CD14-positive monocyte (primary cell): ENCODE data around the gene CALML4. TPM values are rescaled to one million over a fixed set of nuclear protein-coding genes. Genes with fewer than 3 reads are reported as not detected.

ENCODE experiments used
- DNase-seq, 3 donors: peaks; one replicate each; pipeline ENCODE4 v3.0.0-alpha.2; 2011 to 2022
- H2AFZ ChIP-seq: 2 replicates; pipeline ENCODE4 v1.6.0; 2012; ENCODE audit warnings: mild to moderate bottlenecking, low read depth, low read length, inconsistent platforms; ENCODE audit not compliant: insufficient read depth, poor library complexity, severe bottlenecking
- H3K27ac ChIP-seq, 2 donors: 1 replicate in 1 of 2; 2 replicates in 1 of 2; pipeline ENCODE4 v1.5.1; 2012 to 2013; ENCODE audit warnings: low read length in 2 of 2, control low read depth in 1 of 2, inconsistent platforms in 1 of 2, low read depth in 1 of 2, mild to moderate bottlenecking in 1 of 2
- H3K27me3 ChIP-seq, 2 donors: one replicate each; pipeline versions ENCODE4 v1.6.0 to v1.6.1; 2011 to 2013; ENCODE audit warnings: low read length in 2 of 2; ENCODE audit not compliant: control insufficient read depth in 2 of 2, insufficient read depth in 2 of 2
- H3K36me3 ChIP-seq, 2 donors: replicated peaks in 1 of 2; 1 replicate in 1 of 2; 2 replicates in 1 of 2; pipeline versions ENCODE4 v1.5.1 to v1.6.1; 2012 to 2013; ENCODE audit warnings: low read length in 2 of 2, control low read depth in 1 of 2, inconsistent platforms in 1 of 2, mild to moderate bottlenecking in 1 of 2; ENCODE audit not compliant: insufficient read depth in 2 of 2, control insufficient read depth in 1 of 2
- H3K4me1 ChIP-seq, 2 donors: 1 replicate in 1 of 2; 2 replicates in 1 of 2; pipeline versions ENCODE4 v1.5.1 to v1.6.1; 2012 to 2013; ENCODE audit warnings: low read length in 2 of 2, control low read depth in 1 of 2, inconsistent platforms in 1 of 2, mild to moderate bottlenecking in 1 of 2, moderate library complexity in 1 of 2; ENCODE audit not compliant: insufficient read depth in 2 of 2, control insufficient read depth in 1 of 2
- H3K4me2 ChIP-seq: replicated peaks from 2 replicates; pipeline ENCODE3; 2012; ENCODE audit warnings: low read length, moderate library complexity, mild to moderate bottlenecking; ENCODE audit not compliant: poor library complexity, severe bottlenecking; ENCODE audit errors: extremely low read depth
- H3K4me3 ChIP-seq, 3 experiments: fragments of 200-600 bp in 1 of 3; sonication (generic) in 1 of 3; replicated peaks in 1 of 3; 1 replicate in 2 of 3; 2 replicates in 1 of 3; pipeline ENCODE4 v1.5.1; 2011 to 2013; ENCODE audit warnings: low read length in 3 of 3, mild to moderate bottlenecking in 3 of 3, control low read depth in 2 of 3, low read depth in 2 of 3, inconsistent platforms in 1 of 3, moderate library complexity in 1 of 3
- H3K79me2 ChIP-seq: 2 replicates; pipeline ENCODE4 v1.6.0; 2012; ENCODE audit warnings: mild to moderate bottlenecking, control low read depth, inconsistent platforms, low read length, moderate library complexity; ENCODE audit not compliant: insufficient read depth
- H3K9ac ChIP-seq: 2 replicates; pipeline ENCODE4 v1.6.0; 2017; ENCODE audit warnings: low read length, mild to moderate bottlenecking; ENCODE audit not compliant: insufficient read depth, poor library complexity, severe bottlenecking
- H3K9me3 ChIP-seq, 2 donors: replicated peaks in 1 of 2; 1 replicate in 1 of 2; 2 replicates in 1 of 2; pipeline versions ENCODE4 v1.5.1 to v1.6.1; 2012 to 2013; ENCODE audit warnings: low read length in 2 of 2, control low read depth in 1 of 2; ENCODE audit not compliant: control insufficient read depth in 1 of 2, insufficient read depth in 1 of 2
- H4K20me1 ChIP-seq: 2 replicates; pipeline ENCODE4 v1.6.0; 2012; ENCODE audit warnings: mild to moderate bottlenecking, low read length, control low read depth, moderate library complexity; ENCODE audit not compliant: insufficient read depth
- H3K27ac Mint-ChIP-seq, 7 donors: one replicate each; pipeline ENCODE4 v1.8.0; 2020; ENCODE audit warnings: mild to moderate bottlenecking in 7 of 7, mixed read lengths in 7 of 7, moderate library complexity in 6 of 7, inconsistent platforms in 2 of 7
- H3K27me3 Mint-ChIP-seq, 3 donors: one replicate each; pipeline ENCODE4 v1.8.0; 2021 to 2022; ENCODE audit warnings: low read depth in 3 of 3, mild to moderate bottlenecking in 3 of 3, mixed read lengths in 3 of 3, moderate library complexity in 3 of 3, inconsistent platforms in 1 of 3
- H3K36me3 Mint-ChIP-seq, 2 donors: one replicate each; pipeline ENCODE4 v1.8.0; 2020; ENCODE audit warnings: mixed read lengths in 2 of 2, inconsistent platforms in 1 of 2, mild to moderate bottlenecking in 1 of 2
- H3K4me1 Mint-ChIP-seq: one replicate; pipeline ENCODE4 v1.8.0; 2020; ENCODE audit warnings: mild to moderate bottlenecking, mixed read lengths
- H3K4me3 Mint-ChIP-seq, 2 donors: one replicate each; pipeline ENCODE4 v1.8.0; 2020; ENCODE audit warnings: mild to moderate bottlenecking in 2 of 2, mixed read lengths in 2 of 2, moderate library complexity in 1 of 2
- H3K9me3 Mint-ChIP-seq, 7 donors: one replicate each; pipeline ENCODE4 v1.8.0; 2020 to 2022; ENCODE audit warnings: mixed read lengths in 7 of 7, mild to moderate bottlenecking in 6 of 7, moderate library complexity in 6 of 7, inconsistent platforms in 2 of 7
- CTCF ChIP-seq: fragments of 200-600 bp; IDR thresholded peaks from one replicate; pipeline ENCODE4 v1.8.0; 2022; ENCODE audit warnings: antibody characterized with exemption, mild to moderate bottlenecking
- WGBS: methylation state at CpG from one replicate; pipeline ENCODE4 v1.1.5; 2013; ENCODE audit warnings: missing lambda C conversion rate; ENCODE audit not compliant: insufficient coverage; 5-methylcytosine and 5-hydroxymethylcytosine counted together
- intact Hi-C, 2 donors: fragments of 100-400 bp; cut with micrococcal nuclease; formaldehyde crosslinking; loops; one replicate each; pipeline versions ENCODE4 v1.15.0 to v1.15.1; 2023
- polyA plus RNA-seq, 3 donors: library from polyadenylated mRNA; depleted of rRNA in 1 of 3; unstranded in 2 of 3; stranded (reverse) in 1 of 3; fragments of 300-500 nt in 2 of 3; fragments of >200 nt in 1 of 3; fragmentation: Illumina TruSeq in 2 of 3; gene quantifications; 1 replicate in 2 of 3; 2 replicates in 1 of 3; pipeline ENCODE4 v1.2.3, GENCODE V29; 2012 to 2021

CALML4 gene
- polyA plus RNA-seq, 3 donors: 24.3 to 44.5 (median 38.8) TPM

GRCh38 chr15:68176601-68177000 is 28.5 kb downstream of the CALML4 start:
- no peak overlapping the region for H3K27ac Mint-ChIP-seq
- Histone ChIP-seq H3K4me3 (no peak overlapping the region), H3K4me2 (no peak overlapping the region), H4K20me1 (peaks cover 81% of the 10 kb centered on the region), H3K9me3 (no peaks in the 10 kb centered on the region), H3K9ac (no peak overlapping the region), H3K36me3 (peaks cover 66 to 91% of the 10 kb centered on the region in 2 donors), H3K79me2 (peaks cover 22% of the 10 kb centered on the region), H3K27ac (no peak overlapping the region), H2AFZ (no peak overlapping the region), H3K27me3 (no peaks in the 10 kb centered on the region), H3K4me1 (no peaks in the 10 kb centered on the region)
- no peaks in the 10 kb centered on the region for H3K27me3 Mint-ChIP-seq
- no peak overlapping the region for H3K4me3 Mint-ChIP-seq
- DNase-seq: no peak
- intact Hi-C loops: no loop called here
- H3K4me1 Mint-ChIP-seq: no peaks in the 10 kb centered on the region
- H3K9me3 Mint-ChIP-seq: no peaks in the 10 kb centered on the region
- no CpG with 5 or more reads among the region's 3 CpGs for WGBS
- no peak for TF ChIP-seq CTCF
- peaks cover 52 to 65% of the 10 kb centered on the region in 2 donors for H3K36me3 Mint-ChIP-seq

DNA sequence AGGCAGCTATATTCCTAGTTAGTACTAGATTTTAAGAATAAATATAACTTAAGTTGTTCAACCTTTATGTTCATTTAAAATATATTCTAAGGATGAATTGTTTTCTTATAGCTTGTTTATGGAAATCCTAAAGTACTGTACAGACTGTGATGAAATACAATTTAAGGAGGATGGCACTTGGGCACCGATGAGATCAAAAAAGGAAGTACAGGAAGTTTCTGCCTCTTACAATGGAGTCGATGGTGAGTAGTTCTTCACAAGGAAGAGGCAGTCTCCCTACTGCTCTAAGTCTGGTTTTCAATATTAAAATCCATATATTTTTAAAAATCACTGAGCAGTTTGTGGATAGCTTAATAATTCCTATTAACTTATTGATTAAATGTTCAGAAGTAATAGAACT is 29.6 kb downstream of the CALML4 start:
- Histone ChIP-seq H3K36me3 (peaks cover 60 to 90% of the 10 kb centered on the region in 2 donors), H3K9ac (no peak overlapping the region), H3K4me3 (no peak overlapping the region), H3K79me2 (peaks cover 28% of the 10 kb centered on the region), H3K4me1 (no peaks in the 10 kb centered on the region), H3K27ac (peak overlapping the region in 1 of 2 donors; percentile 45), H3K4me2 (no peak overlapping the region), H4K20me1 (peaks cover 78% of the 10 kb centered on the region), H3K27me3 (no peaks in the 10 kb centered on the region), H2AFZ (no peak overlapping the region), H3K9me3 (no peaks in the 10 kb centered on the region)
- H3K9me3 Mint-ChIP-seq: no peaks in the 10 kb centered on the region
- peak; percentile 19 to 49 (median 38) for DNase-seq
- 0% methylated on average over 1 of the region's 2 CpGs for WGBS
- H3K27ac Mint-ChIP-seq: no peak overlapping the region
- intact Hi-C loops: no loop called here
- TF ChIP-seq CTCF: no peak
- no peaks in the 10 kb centered on the region for H3K4me1 Mint-ChIP-seq
- H3K27me3 Mint-ChIP-seq: no peaks in the 10 kb centered on the region
- no peak overlapping the region for H3K4me3 Mint-ChIP-seq
- peaks cover 47 to 64% of the 10 kb centered on the region in 2 donors for H3K36me3 Mint-ChIP-seq
